ENCODE data around the gene TGFB3.

The TGFB3 gene

GRCh38 chr14:75910048-75910447 lies 71.7 kb downstream of the TGFB3 start:
- no peak for TF ChIP-seq CTCF (conservative IDR thresholded peaks at IDR 0.05; ENCODE audit: low read depth, low read length)
- DNase-seq (ENCODE audit: low read depth): no peak
- H3K4me3 ChIP-seq (ENCODE audit: low read depth, low read length): no peak overlapping the region

GRCh38 chr14:75909630-75910029 lies 72.2 kb downstream of the TGFB3 start:
- H3K4me3 ChIP-seq (ENCODE audit: low read depth, low read length): no peak overlapping the region
- DNase-seq (ENCODE audit: low read depth): no peak
- no peak for TF ChIP-seq CTCF (conservative IDR thresholded peaks at IDR 0.05; ENCODE audit: low read depth, low read length)

Data from choroid plexus epithelial cell (primary cell).